BJ (cell line): ENCODE data around the gene SSPN. TPM values are rescaled to one million over a fixed set of nuclear protein-coding genes. Genes with fewer than 3 reads are reported as not detected.

ENCODE experiments used
- CTCF ChIA-PET: fragments of 350-600 bp; formaldehyde crosslinking; extraction: SDS; loops from one replicate; lab custom pipeline; 2021; ENCODE audit warnings: antibody characterized with exemption, inconsistent platforms; lab: Yijun Ruan, JAX
- POLR2A ChIA-PET: fragments of 300-600 bp; sonication (Branson Sonifier 250); formaldehyde crosslinking; extraction: SDS; loops from one replicate; lab custom pipeline; 2021; ENCODE audit warnings: antibody characterized with exemption; lab: Charles Lee
- DNase-seq: peaks from one replicate; pipeline ENCODE4 v3.0.0-alpha.2; 2011; ENCODE audit warnings: low read depth
- H3K27me3 ChIP-seq: 2 replicates; pipeline ENCODE4 v1.6.0; 2011; ENCODE audit warnings: low read length; ENCODE audit not compliant: control insufficient read depth, insufficient read depth
- H3K36me3 ChIP-seq: 2 replicates; pipeline ENCODE4 v1.5.1; 2011; ENCODE audit warnings: low read length; ENCODE audit not compliant: control insufficient read depth, insufficient read depth
- H3K4me3 ChIP-seq: 2 replicates; pipeline ENCODE4 v1.5.1; 2011; ENCODE audit warnings: low read depth, mild to moderate bottlenecking, control low read depth, low read length
- polyA plus RNA-seq: library from polyadenylated mRNA; depleted of rRNA; stranded (reverse); fragments of >200 nt; gene quantifications from 2 replicates; pipeline ENCODE4 v1.2.3, GENCODE V29; 2011
- TF ChIP-seq, protein P1 (sequence below): IDR thresholded peaks from 2 replicates; pipeline ENCODE4 v1.5.1; 2011; ENCODE audit warnings: low read depth, mild to moderate bottlenecking, control low read depth, inconsistent platforms, low read length, moderate library complexity; ENCODE audit not compliant: insufficient read depth

The SSPN gene
- polyA plus RNA-seq, 1 experiment, result 37.6 TPM

- DNase-seq, result no peak
- CTCF ChIA-PET, result interaction anchor here (0.8 to 1.1 kb wide), 2 partner anchors 145 to 180 kb away, joined by 3 read pairs; no protein-coding TSS in a partner anchor
- H3K36me3 ChIP-seq, result no peaks in the 10 kb centered on the region
- H3K27me3 ChIP-seq, result peaks cover 2% of the 10 kb centered on the region; the same call in 1 of the 2 replicates
- no peak overlapping the region for H3K4me3 ChIP-seq
- TF ChIP-seq, protein P1, sequence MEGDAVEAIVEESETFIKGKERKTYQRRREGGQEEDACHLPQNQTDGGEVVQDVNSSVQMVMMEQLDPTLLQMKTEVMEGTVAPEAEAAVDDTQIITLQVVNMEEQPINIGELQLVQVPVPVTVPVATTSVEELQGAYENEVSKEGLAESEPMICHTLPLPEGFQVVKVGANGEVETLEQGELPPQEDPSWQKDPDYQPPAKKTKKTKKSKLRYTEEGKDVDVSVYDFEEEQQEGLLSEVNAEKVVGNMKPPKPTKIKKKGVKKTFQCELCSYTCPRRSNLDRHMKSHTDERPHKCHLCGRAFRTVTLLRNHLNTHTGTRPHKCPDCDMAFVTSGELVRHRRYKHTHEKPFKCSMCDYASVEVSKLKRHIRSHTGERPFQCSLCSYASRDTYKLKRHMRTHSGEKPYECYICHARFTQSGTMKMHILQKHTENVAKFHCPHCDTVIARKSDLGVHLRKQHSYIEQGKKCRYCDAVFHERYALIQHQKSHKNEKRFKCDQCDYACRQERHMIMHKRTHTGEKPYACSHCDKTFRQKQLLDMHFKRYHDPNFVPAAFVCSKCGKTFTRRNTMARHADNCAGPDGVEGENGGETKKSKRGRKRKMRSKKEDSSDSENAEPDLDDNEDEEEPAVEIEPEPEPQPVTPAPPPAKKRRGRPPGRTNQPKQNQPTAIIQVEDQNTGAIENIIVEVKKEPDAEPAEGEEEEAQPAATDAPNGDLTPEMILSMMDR, result no peak
- POLR2A ChIA-PET, result no interaction called here
Measured at GRCh38 chr12:26269562-26270284, 74.3 kb downstream of the SSPN start.

- H3K27me3 ChIP-seq, result no peaks in the 10 kb centered on the region
- DNase-seq, result no peak
- CTCF ChIA-PET, result interaction anchor here (0.7 kb wide), 1 partner anchor 183 kb away, joined by 3 read pairs; no protein-coding TSS in a partner anchor
- POLR2A ChIA-PET, result no interaction called here
- no peaks in the 10 kb centered on the region for H3K36me3 ChIP-seq
- no peak overlapping the region for H3K4me3 ChIP-seq
- TF ChIP-seq, protein P1, result no peak
Measured at GRCh38 chr12:26271024-26271423, 75.7 kb downstream of the SSPN start.

DNA sequence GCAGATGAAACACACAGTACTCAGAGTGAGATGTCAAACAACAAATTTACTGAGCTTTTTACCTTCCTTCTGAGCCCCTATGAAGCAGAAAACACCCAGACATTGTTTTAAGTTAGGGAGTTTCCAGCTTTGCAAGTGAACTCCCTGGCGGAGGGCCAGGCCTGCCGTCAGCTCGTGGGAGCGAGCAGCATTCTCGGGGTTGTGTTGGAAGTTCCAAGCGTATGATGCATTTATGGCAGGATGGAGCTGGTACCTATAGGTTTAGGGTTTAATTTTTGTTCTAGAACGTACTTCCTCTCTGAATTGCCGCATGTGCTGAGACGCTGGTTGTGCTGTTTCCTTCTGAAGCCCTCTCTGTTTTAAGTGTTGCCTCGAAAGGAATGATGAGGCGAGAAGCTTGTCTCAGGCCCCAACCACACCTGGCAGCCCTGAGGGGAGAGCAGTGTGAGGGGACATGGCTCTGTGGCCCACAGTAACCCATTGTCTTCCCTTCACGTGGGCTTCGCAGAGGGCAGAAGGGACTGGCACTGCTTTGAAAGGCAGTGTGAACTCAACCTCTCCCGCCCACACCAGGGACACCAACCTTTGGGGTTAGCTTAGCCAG, 76.6 kb downstream of the SSPN start:
- no peak for DNase-seq
- Histone ChIP-seq H3K4me3 (no peak overlapping the region), H3K36me3 (no peaks in the 10 kb centered on the region), H3K27me3 (no peaks in the 10 kb centered on the region)
- POLR2A ChIA-PET, result no interaction called here
- TF ChIP-seq, protein P1, result no peak
- CTCF ChIA-PET, result interaction anchor here (1.2 to 1.3 kb wide), 2 partner anchors 29 to 175 kb away, joined by 3 to 4 read pairs; no protein-coding TSS in a partner anchor

DNA sequence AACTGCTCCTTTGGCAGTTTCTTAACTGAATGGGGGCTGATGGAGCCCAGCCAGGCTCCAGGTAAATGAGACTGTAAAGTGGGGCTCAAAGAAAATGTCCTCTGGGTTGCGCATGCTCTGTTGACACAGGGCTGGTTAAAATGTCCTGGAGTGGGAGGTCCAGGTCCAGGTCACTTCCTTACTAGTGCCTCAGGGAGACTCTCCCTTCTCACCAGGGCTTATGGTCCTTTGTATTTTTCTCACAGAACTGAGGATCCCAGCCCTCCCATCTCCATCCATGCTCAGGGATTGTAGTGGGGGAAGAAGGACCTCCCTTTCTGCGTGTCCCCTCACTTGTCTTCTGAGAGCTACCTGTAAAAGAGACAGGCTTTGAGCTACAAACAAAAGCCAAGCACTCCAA, 77.5 kb downstream of the SSPN start:
- CTCF ChIA-PET, result interaction anchor here (1.1 to 1.3 kb wide), 3 partner anchors 28 to 176 kb away, joined by 3 to 4 read pairs (median 3); no protein-coding TSS in a partner anchor
- POLR2A ChIA-PET, result no interaction called here
- TF ChIP-seq, protein P1, result no peak

DNA sequence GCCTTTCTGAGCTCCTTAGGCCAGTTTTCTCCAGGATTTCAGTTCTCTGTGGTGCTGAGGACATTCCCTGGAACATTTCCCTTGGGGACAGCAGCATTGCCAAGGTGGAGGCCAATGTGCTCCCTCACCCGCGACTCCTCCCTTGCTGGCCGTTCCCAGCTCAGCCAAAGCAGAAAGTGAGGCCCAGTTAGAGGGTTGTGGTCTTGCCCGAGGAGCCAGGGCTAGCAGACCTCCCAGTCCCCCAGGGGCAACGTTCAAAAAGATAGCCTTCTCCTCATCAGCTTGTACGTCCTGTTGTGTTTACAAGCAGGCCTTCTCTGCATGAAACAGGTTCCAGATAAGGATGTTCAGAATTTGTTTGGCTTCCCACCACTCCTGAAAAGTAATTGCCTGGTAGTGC, 78.4 kb downstream of the SSPN start:
- no peak for DNase-seq
- POLR2A ChIA-PET, result no interaction called here
- no peaks in the 10 kb centered on the region for H3K27me3 ChIP-seq
- CTCF ChIA-PET, result interaction anchor here (1.0 to 1.2 kb wide), 5 partner anchors 8 to 236 kb away, joined by 3 to 4 read pairs (median 3); no protein-coding TSS in a partner anchor
- no peaks in the 10 kb centered on the region for H3K36me3 ChIP-seq
- H3K4me3 ChIP-seq, result no peak overlapping the region
- TF ChIP-seq, protein P1, result no peak

More for the DNA sequence above, 77.5 kb downstream of the SSPN start:
- DNase-seq, result no peak
- no peak overlapping the region for H3K4me3 ChIP-seq
- H3K36me3 ChIP-seq, result no peaks in the 10 kb centered on the region
- no peaks in the 10 kb centered on the region for H3K27me3 ChIP-seq
